GM12872 (cell line): ENCODE data around the gene INSIG1.

Source experiments
- TF ChIP-seq, protein P1 (sequence below): IDR thresholded peaks from 3 replicates; pipeline ENCODE4 v1.5.1; 2011; ENCODE audit warnings: low read depth, mild to moderate bottlenecking, low read length, moderate library complexity; ENCODE audit not compliant: insufficient read depth

INSIG1 gene

DNA sequence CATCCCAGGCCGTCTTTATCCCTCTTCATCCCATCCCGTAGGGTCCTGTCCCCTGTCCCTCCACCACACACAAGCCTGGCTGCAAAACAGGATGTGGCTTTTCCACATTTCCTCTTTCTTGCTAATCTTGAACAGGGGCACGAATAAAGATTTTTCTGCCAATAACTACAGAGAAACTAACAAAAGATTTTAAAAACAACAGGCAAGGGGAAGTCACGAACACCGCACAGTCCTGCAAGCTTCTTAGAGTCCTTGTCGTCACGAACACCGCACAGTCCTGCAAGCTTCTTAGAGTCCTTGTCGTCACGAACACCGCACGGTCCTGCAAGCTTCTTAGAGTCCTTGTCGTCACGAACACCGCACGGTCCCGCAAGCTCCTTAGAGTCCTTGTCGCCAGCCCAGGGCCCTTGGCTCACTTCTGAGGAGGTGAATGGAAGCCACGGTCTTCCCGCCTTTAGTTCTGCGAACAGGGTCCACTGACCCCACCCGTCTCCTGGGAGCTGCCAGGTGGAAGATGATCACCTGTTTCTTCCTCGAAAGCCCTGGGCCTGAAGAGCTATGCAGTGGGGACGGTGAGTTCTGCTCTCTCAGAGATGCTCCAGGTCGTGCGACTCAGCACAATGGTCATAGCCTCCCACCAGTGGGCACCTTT is 10.3 kb upstream of the INSIG1 start:
- TF ChIP-seq, protein P1, sequence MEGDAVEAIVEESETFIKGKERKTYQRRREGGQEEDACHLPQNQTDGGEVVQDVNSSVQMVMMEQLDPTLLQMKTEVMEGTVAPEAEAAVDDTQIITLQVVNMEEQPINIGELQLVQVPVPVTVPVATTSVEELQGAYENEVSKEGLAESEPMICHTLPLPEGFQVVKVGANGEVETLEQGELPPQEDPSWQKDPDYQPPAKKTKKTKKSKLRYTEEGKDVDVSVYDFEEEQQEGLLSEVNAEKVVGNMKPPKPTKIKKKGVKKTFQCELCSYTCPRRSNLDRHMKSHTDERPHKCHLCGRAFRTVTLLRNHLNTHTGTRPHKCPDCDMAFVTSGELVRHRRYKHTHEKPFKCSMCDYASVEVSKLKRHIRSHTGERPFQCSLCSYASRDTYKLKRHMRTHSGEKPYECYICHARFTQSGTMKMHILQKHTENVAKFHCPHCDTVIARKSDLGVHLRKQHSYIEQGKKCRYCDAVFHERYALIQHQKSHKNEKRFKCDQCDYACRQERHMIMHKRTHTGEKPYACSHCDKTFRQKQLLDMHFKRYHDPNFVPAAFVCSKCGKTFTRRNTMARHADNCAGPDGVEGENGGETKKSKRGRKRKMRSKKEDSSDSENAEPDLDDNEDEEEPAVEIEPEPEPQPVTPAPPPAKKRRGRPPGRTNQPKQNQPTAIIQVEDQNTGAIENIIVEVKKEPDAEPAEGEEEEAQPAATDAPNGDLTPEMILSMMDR: no peak

DNA sequence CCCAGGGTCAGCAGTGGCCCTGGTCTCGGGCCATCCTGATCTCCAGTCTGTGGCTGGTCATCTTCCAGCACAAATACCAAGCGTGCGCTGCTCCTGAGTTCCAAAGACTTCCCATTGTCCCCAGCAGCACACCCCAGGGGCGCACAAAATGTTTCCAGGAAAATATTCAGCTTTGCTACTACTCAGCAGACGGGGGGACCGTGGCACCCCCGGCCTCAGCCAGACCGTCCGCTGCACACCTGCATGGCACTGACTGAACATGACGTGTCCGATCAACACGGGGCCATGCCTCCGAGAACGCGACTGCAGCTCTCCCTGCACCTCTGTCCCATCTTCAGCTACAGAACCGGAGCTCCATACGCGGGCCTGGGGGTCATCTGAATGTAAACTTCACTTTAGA is 9.6 kb upstream of the INSIG1 start:
- TF ChIP-seq, protein P1: no peak

DNA sequence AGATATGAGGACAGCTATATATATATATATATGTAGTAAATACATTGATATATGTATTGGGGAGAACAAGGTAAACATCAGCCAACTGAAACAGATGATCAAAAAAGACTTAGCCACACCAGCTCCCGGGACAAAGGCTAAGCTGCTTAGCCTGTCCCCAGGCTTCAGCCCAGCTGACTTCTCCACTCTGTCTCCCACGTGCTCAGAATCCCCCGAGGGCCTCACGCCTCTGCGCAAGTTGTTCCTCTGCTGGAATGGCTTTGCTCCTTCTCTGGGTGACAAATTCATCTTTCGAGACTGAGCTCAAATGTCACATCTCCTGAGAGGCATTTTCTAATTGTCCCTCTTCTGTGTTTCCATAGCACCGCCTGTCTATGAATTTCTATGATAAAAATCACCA is 8.6 kb upstream of the INSIG1 start:
- TF ChIP-seq, protein P1: no peak

DNA sequence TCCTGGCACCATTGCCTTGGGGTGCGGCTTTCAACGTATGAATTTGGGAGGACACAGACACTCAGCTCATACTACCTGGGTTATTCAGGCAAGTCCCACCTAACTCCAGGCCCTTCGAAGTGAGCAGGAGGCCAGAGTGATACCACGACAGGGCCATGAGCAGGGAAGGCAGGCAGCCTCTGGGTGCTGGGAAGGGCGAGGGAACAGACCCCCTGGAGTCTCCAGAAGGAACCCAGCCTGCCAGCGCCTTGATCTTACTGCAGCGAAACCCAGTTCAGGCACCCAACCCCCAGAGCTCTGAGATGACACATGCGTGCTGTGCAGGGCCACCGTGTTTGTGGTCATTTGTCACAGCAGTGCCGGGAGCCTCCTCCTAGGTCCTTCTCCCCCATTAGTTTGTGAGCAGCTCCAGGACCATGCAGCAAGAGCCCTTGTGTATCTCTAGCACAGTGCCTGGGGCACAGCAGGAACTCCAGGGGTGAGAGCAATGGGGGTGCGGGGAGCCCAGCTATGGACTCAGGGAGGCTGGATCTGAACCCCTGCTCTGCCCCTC is 7.7 kb upstream of the INSIG1 start:
- TF ChIP-seq, protein P1: no peak

DNA sequence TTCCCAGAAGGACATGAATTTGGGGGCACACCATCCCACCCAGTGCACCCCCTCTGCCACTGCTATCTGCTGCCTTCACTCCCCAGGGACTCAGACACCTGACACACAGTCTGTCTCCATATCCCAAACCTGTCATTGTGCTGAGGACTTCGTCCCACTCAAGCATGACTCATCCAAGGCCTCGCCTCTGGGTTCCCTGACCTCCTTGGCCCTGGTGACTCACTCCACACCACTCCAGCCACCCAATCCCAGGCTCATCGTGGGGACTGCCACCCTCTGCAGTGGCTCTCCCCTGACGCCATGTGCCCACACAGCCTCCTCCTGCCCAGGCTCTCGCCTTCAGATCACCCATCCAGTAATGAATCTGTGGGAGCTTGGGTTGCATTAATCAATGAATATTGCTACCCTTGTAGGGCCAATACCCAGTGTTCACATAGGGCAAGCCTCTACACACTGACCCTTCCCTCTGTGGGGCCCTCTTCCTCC is 6.6 kb upstream of the INSIG1 start:
- TF ChIP-seq, protein P1: no peak

DNA sequence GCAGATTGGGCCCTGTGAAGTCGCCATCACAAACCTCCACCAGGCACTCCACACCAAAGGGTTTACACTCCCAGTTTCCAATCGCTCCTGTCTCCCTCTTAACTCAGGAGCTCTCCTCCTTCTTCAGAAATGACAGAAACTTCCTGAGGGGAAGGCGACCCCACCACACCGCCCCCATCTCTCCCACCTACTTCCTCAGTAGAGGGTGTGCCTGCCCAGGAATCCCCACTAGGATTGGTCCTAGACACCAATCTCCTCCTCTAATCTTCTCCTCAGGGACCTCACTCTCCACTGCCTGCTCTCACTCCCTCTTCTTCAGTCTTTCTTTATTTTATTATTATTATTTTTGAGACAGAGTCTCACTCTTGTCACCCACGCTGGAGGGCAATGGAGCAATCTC is 5.9 kb upstream of the INSIG1 start:
- TF ChIP-seq, protein P1: no peak

DNA sequence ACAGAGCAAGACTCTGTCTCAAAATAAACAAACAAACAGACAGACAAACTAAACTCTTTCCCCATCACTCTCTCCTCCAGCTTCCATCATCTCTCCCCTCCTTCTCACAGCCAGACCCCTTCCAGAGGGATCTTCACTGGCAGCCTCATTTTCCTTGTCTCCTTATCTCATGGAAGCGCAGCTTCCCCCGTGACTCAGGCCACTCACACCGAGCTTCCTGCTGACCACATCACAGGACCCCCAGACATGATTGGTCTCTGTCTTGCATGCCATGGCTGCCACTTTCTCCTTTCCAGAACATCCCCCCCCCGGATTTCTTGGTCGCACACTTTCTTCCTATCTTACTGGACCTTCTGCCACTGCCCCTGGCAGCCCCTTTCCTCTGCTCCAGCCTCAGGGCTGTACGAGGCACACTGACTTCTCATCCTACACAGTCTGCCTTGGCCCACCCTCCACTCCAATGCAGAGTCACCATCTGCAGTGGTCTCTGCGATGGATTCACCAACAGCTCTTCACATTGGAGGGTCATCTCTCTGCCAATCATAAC is 4.9 kb upstream of the INSIG1 start:
- TF ChIP-seq, protein P1: no peak
